Measurements from ENCODE around the gene LIPT2.

DNA sequence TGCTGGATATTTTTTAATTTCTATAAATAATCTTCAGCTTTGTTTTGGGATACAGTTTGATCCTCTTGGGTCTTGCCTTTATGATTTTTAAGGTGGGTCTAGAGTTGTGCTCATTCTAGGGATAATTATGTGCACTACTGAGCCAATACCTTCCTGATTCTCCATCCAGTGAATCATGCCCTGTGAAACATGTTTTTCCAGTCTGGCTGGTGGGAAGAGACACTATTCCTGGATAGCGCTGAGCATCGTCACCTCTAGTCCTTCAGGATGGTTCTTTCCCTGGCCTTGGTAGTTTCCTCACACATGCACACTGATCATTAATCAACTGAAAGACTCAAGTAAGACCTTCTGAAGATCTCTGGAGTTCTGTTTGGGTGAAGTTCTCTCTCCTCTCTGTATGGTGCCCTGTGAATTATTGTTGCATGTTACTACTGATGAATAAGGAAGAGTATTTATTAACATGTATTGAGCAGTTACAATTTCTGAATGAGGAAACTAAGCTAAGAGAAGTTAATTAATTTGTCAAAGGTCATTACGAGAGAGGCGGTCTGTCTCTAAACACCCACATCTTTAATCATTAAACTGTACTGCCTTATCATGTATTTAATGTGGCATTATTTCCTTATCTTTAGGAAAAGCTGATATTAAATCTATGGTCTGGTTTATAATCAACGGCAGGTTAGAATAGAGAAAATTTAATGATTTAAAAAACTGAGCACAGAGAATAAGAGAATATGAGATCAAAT lies 39.1 kb upstream of the LIPT2 start:
- TF ChIP-seq CTCF (IDR thresholded peaks at IDR 0.05): no peak
- no peak for TF ChIP-seq POLR2A (IDR thresholded peaks at IDR 0.05)
- TF ChIP-seq POLR2AphosphoS5 (IDR thresholded peaks at IDR 0.05): no peak
